H1 (cell line): ENCODE measurements around the gene TMEM266. TPM values are rescaled to one million over a fixed set of nuclear protein-coding genes. Genes with fewer than 3 reads are reported as not detected.

Source experiments
- CTCF ChIA-PET: fragments of 300-600 bp; sonication (Branson Sonifier 250); formaldehyde crosslinking; loops from one replicate; lab custom pipeline; 2021; ENCODE audit not compliant: partially characterized antibody; lab: Charles Lee
- POLR2A ChIA-PET: fragments of 300-600 bp; sonication (Branson Sonifier 250); formaldehyde crosslinking; loops from one replicate; lab custom pipeline; 2021; ENCODE audit warnings: inconsistent platforms; ENCODE audit not compliant: partially characterized antibody; lab: Charles Lee
- DNase-seq, 2 experiments: peaks; one replicate each; pipeline versions ENCODE4 v3.0.0 to v3.0.0-alpha.2; 2010 to 2022; ENCODE audit warnings: low spot score in 2 of 2, low read depth in 1 of 2, mixed read lengths in 1 of 2
- FAIRE-seq: peaks from 2 replicates; lab custom pipeline; 2011; peaks lifted over from hg19 to GRCh38; lab: Jason Lieb, UNC
- H2AFZ ChIP-seq: 2 replicates; pipeline ENCODE4 v1.8.1; 2012; ENCODE audit warnings: low read length, inconsistent platforms
- H2AK5ac ChIP-seq: 2 replicates; pipeline ENCODE4 v1.6.1; 2013; ENCODE audit warnings: low read depth, low read length
- H2BK120ac ChIP-seq: replicated peaks from 2 replicates; pipeline ENCODE3; 2013; ENCODE audit warnings: low read depth, low read length, inconsistent platforms
- H2BK12ac ChIP-seq: 2 replicates; pipeline ENCODE4 v1.6.1; 2013; ENCODE audit warnings: low read depth, low read length
- H2BK15ac ChIP-seq: 2 replicates; pipeline ENCODE4 v1.6.1; 2013; ENCODE audit warnings: low read length
- H2BK20ac ChIP-seq: 2 replicates; pipeline ENCODE4 v1.6.1; 2013; ENCODE audit warnings: low read length
- H2BK5ac ChIP-seq: 2 replicates; pipeline ENCODE4 v1.6.1; 2013; ENCODE audit warnings: low read depth, low read length
- H3K14ac ChIP-seq: 2 replicates; pipeline ENCODE4 v1.6.1; 2013; ENCODE audit warnings: inconsistent platforms; ENCODE audit not compliant: insufficient read length
- H3K18ac ChIP-seq: 2 replicates; pipeline ENCODE4 v1.6.1; 2013; ENCODE audit warnings: low read length; ENCODE audit errors: extremely low read depth
- H3K23ac ChIP-seq: 2 replicates; pipeline ENCODE4 v1.6.1; 2013; ENCODE audit warnings: inconsistent platforms; ENCODE audit not compliant: insufficient read length
- H3K23me2 ChIP-seq: 2 replicates; pipeline ENCODE4 v1.6.1; 2013; ENCODE audit warnings: low read depth, low read length
- H3K27ac ChIP-seq: 2 replicates; pipeline ENCODE4 v1.6.1; 2011; ENCODE audit warnings: low read depth, low read length, inconsistent platforms
- H3K27me3 ChIP-seq, 4 experiments: replicated peaks in 1 of 4; 1 replicate in 1 of 4; 2 replicates in 3 of 4; pipeline versions ENCODE4 v1.6.1 to v1.8.1; 2011 to 2013; ENCODE audit warnings: low read length in 3 of 4, mild to moderate bottlenecking in 3 of 4, inconsistent platforms in 2 of 4, mixed read lengths in 2 of 4, moderate library complexity in 1 of 4; ENCODE audit not compliant: control insufficient read depth in 3 of 4, insufficient read depth in 3 of 4; ENCODE audit errors: extremely low read depth in 1 of 4
- H3K36me3 ChIP-seq, 4 experiments: 2 replicates each; pipeline versions ENCODE4 v1.6.1 to v1.8.1; 2011 to 2013; ENCODE audit warnings: mild to moderate bottlenecking in 4 of 4, low read length in 3 of 4, moderate library complexity in 2 of 4, control low read depth in 1 of 4, inconsistent platforms in 1 of 4; ENCODE audit not compliant: insufficient read depth in 4 of 4, control insufficient read depth in 2 of 4
- H3K4ac ChIP-seq: replicated peaks from 2 replicates; pipeline ENCODE3; 2013; ENCODE audit warnings: low read length, low read depth, mixed read lengths, inconsistent platforms; ENCODE audit not compliant: insufficient read length
- H3K4me1 ChIP-seq, 4 experiments: replicated peaks in 1 of 4; 1 replicate in 1 of 4; 2 replicates in 3 of 4; pipeline versions ENCODE4 v1.6.1 to v1.8.1; 2011 to 2013; ENCODE audit warnings: low read length in 3 of 4, inconsistent platforms in 2 of 4, mixed read lengths in 1 of 4; ENCODE audit not compliant: insufficient read depth in 4 of 4, control insufficient read depth in 3 of 4
- H3K4me2 ChIP-seq, 2 experiments: 2 replicates each; pipeline versions ENCODE4 v1.6.1 to v1.8.1; 2011 to 2013; ENCODE audit warnings: low read depth in 2 of 2, low read length in 2 of 2, control low read depth in 1 of 2, inconsistent platforms in 1 of 2, mild to moderate bottlenecking in 1 of 2; ENCODE audit not compliant: insufficient read depth in 1 of 2
- H3K4me3 ChIP-seq, 4 experiments: fragments of 200-600, 300-600 bp in 1 of 4; sonication (generic), shearing (Covaris generic), sonication (Bioruptor Twin) in 1 of 4; 2 replicates each; pipeline versions ENCODE4 v1.5.1 to v1.8.1; 2011 to 2016; ENCODE audit warnings: low read length in 4 of 4, low read depth in 3 of 4, control low read depth in 2 of 4, inconsistent platforms in 2 of 4, mild to moderate bottlenecking in 2 of 4, mixed read lengths in 1 of 4, moderate library complexity in 1 of 4; ENCODE audit not compliant: insufficient read depth in 2 of 4; ENCODE audit errors: extremely low read depth in 1 of 4
- H3K56ac ChIP-seq: replicated peaks from 2 replicates; pipeline ENCODE3; 2013; ENCODE audit warnings: low read depth, mild to moderate bottlenecking, mixed read lengths, low read length, inconsistent platforms; ENCODE audit not compliant: insufficient read length
- H3K79me1 ChIP-seq: 2 replicates; pipeline ENCODE4 v1.6.1; 2013; ENCODE audit warnings: low read depth, low read length, control low read depth
- H3K79me2 ChIP-seq, 2 experiments: 2 replicates each; pipeline versions ENCODE4 v1.6.1 to v1.8.1; 2012 to 2013; ENCODE audit warnings: low read length in 2 of 2, mild to moderate bottlenecking in 2 of 2, inconsistent platforms in 1 of 2; ENCODE audit not compliant: insufficient read depth in 2 of 2, control insufficient read depth in 1 of 2
- H3K9ac ChIP-seq, 4 experiments: replicated peaks in 1 of 4; 1 replicate in 1 of 4; 2 replicates in 3 of 4; pipeline versions ENCODE4 v1.6.1 to v1.8.1; 2011 to 2013; ENCODE audit warnings: low read depth in 3 of 4, low read length in 3 of 4, control low read depth in 2 of 4, mild to moderate bottlenecking in 2 of 4, moderate library complexity in 2 of 4, inconsistent platforms in 1 of 4; ENCODE audit errors: extremely low read depth in 1 of 4
- H3K9me3 ChIP-seq, 2 experiments: 2 replicates each; pipeline versions ENCODE4 v1.6.1 to v1.8.1; 2012 to 2013; ENCODE audit warnings: mild to moderate bottlenecking in 2 of 2, moderate library complexity in 2 of 2, control low read depth in 1 of 2, inconsistent platforms in 1 of 2, low read depth in 1 of 2, low read length in 1 of 2, mixed read lengths in 1 of 2; ENCODE audit not compliant: insufficient read depth in 2 of 2
- H4K20me1 ChIP-seq, 2 experiments: replicated peaks in 1 of 2; 2 replicates each; pipeline versions ENCODE3 to v1.8.1; 2011 to 2013; ENCODE audit warnings: inconsistent platforms in 2 of 2, low read length in 2 of 2, mild to moderate bottlenecking in 1 of 2; ENCODE audit not compliant: insufficient read depth in 2 of 2, control insufficient read depth in 1 of 2
- H4K5ac ChIP-seq: 2 replicates; pipeline ENCODE4 v1.6.1; 2013; ENCODE audit warnings: low read length, low read depth, mixed read lengths, inconsistent platforms; ENCODE audit not compliant: insufficient read length
- H4K8ac ChIP-seq: 2 replicates; pipeline ENCODE4 v1.8.0; 2013; ENCODE audit warnings: mild to moderate bottlenecking, moderate library complexity, low read length, inconsistent platforms; ENCODE audit not compliant: insufficient read depth; ENCODE audit errors: extremely low read depth
- H4K91ac ChIP-seq: replicated peaks from 2 replicates; pipeline ENCODE3; 2013; ENCODE audit warnings: low read length, mixed read lengths, inconsistent platforms; ENCODE audit not compliant: insufficient read length
- CBX5 ChIP-seq: fragments of 300-800, 300-1000 bp; sonication (generic); IDR thresholded peaks from 2 replicates; pipeline ENCODE4 v1.7.1; 2016; ENCODE audit warnings: antibody characterized with exemption, low read length, low read depth
- GABPA ChIP-seq: IDR thresholded peaks from 2 replicates; pipeline ENCODE4 v1.6.1; 2011; ENCODE audit warnings: mild to moderate bottlenecking, low read length, moderate library complexity, borderline replicate concordance; ENCODE audit not compliant: insufficient read depth
- JUN ChIP-seq: IDR thresholded peaks from 2 replicates; pipeline ENCODE4 v1.6.1; 2011; ENCODE audit warnings: low read depth, mild to moderate bottlenecking, improper control_type of control experiment, low read length
- POLR2AphosphoS5 ChIP-seq: IDR thresholded peaks from 2 replicates; pipeline ENCODE4 v1.6.1; 2011; ENCODE audit warnings: low read depth, low read length
- WGBS, 2 experiments: shearing (Covaris generic) in 1 of 2; methylation state at CpG; one replicate each; pipeline versions ENCODE4 v1.1.6 to v1.1.7; 2013 to 2015; ENCODE audit warnings: low lambda C conversion rate in 2 of 2, mixed read lengths in 2 of 2, inconsistent platforms in 1 of 2, low coverage in 1 of 2, missing lambda C conversion rate in 1 of 2; ENCODE audit not compliant: insufficient replicate concordance in 2 of 2, insufficient coverage in 1 of 2, insufficient read length in 1 of 2; ENCODE audit errors: extremely low coverage in 1 of 2, missing lambda C conversion rate in 1 of 2; 5-methylcytosine and 5-hydroxymethylcytosine counted together
- polyA plus RNA-seq, 7 experiments: library from polyadenylated mRNA; depleted of rRNA in 3 of 7; stranded (reverse) in 5 of 7; unstranded in 2 of 7; fragments of >200 nt in 5 of 7; fragments of 200-250 nt in 2 of 7; gene quantifications; 1 replicate in 5 of 7; 2 replicates in 1 of 7; 4 replicates in 1 of 7; pipeline versions ENCODE4 v1.2.1 to v1.2.3, GENCODE V29; 2011 to 2013; ENCODE audit warnings: missing spikeins in 2 of 7, mixed read lengths in 2 of 7
- total RNA-seq: library from RNA; stranded (reverse); fragmentation: NEBNext Ultra II Directional; extraction: Animal tissue kit (Norgen Biotek cat#: 25700); gene quantifications from 2 replicates; pipeline ENCODE4 v1.2.1, GENCODE V29; 2021

TMEM266 gene
- total and polyA plus RNA-seq, 2 of the 8 experiments (the other 6 are each of a cell fraction or from before 2014, with no cell fraction given), result 2.6 TPM

DNA sequence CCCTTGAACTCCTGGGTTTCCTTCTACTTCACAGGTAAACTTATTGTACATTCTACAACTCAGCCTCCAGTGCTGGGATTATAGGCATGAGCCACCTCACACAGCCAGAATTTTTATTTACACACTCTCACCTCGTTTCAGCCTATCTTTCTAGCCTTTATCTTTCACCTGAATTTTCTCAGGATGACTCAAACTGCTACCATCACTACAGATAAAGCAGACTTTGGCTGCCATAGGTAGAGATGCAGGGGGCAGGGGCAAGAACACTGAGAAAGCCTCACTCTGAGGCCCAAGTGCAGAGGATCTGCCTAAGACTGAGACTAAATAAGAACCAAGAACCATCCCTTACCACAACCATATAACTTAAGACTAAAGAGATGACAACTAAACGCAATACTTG is 192.5 kb downstream of the TMEM266 start:
- Histone ChIP-seq H4K5ac (no peak overlapping the region), H2BK120ac (no peak overlapping the region), H3K79me1 (no peaks in the 10 kb centered on the region), H3K9me3 (no peaks in the 10 kb centered on the region), H3K18ac (no peak overlapping the region), H3K14ac (no peak overlapping the region), H3K4me2 (no peak overlapping the region; a peak in 1 of 4 replicates), H2BK20ac (no peak overlapping the region), H4K8ac (no peak overlapping the region), H3K23me2 (no peaks in the 10 kb centered on the region), H3K36me3 (no peaks in the 10 kb centered on the region), H3K79me2 (no peaks in the 10 kb centered on the region), H3K56ac (no peak overlapping the region), H3K4ac (no peak overlapping the region), H4K91ac (no peak overlapping the region), H3K4me3 (no peak overlapping the region), H2BK5ac (no peak overlapping the region), H3K23ac (no peak overlapping the region), H2BK12ac (no peak overlapping the region), H2BK15ac (no peak overlapping the region), H3K27me3 (no peaks in the 10 kb centered on the region), H3K4me1 (peaks cover 0 to 10% (median 5%) of the 10 kb centered on the region in 4 experiments; a peak in 3 of 7 replicates), H2AK5ac (no peak overlapping the region), H4K20me1 (no peaks in the 10 kb centered on the region), H2AFZ (no peak overlapping the region), H3K27ac (no peak overlapping the region), H3K9ac (no peak overlapping the region)
- DNase-seq (no peak), FAIRE-seq (no peak)
- CTCF ChIA-PET, result interaction anchor here (2.0 kb wide), 1 partner anchor 78 kb away, joined by 7 read pairs; no protein-coding TSS in a partner anchor
- POLR2A ChIA-PET, result no interaction called here
- WGBS, 2 experiments, result 87% methylated on average over 2 of the region's 2 CpGs; no CpG with 5 or more reads in 1 of the 2 experiments
- TF ChIP-seq POLR2AphosphoS5 (no peak), CBX5 (no peak), GABPA (no peak), JUN (no peak)
